HG02798 (cell line): ENCODE data around the gene ASB5.
"Not testable (repeated sequence)": the region's sequence is repeated elsewhere in the genome, so short reads cannot be mapped to it uniquely, and the experiment has no call there.

Experiments used
- ATAC-seq: cut with Tn5 transposase; IDR thresholded peaks from one replicate; pipeline ENCODE4 v1.9.1; 2021; ENCODE audit warnings: mild to moderate bottlenecking; ENCODE audit not compliant: unreplicated experiment, poor library complexity

ASB5 gene

GRCh38 chr4:176279560-176279959 lies 10.5 kb upstream of the ASB5 start:
- ATAC-seq = not testable (repeated sequence)

- ATAC-seq = peak; percentile 95
Observed at GRCh38 chr4:176277162-176277904, 8.3 kb upstream of the ASB5 start.

DNA sequence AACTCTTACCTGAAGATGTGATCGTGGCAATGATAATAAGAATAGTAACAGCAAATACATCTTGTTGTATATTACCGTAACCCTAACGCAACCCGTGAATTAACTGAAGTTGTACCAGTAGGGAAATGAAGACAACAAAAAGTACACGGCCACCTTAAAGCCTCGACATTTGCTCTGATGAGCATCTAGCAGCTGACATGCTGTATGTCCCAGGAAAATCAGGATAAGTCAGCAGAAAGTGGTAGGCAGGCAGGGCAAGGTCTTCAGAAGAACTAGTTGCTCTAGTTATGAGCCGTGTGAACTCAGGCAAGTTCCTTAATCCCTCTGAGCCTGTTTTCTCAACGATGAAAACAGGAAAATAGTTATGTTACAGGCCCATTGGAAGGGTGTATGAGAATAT lies 7.7 kb upstream of the ASB5 start:
- ATAC-seq = no peak

- no peak for ATAC-seq
Observed at GRCh38 chr4:176274441-176274840, 5.4 kb upstream of the ASB5 start.

GRCh38 chr4:176273736-176274135 lies 4.7 kb upstream of the ASB5 start:
- ATAC-seq = no peak

- ATAC-seq = no peak
Observed at GRCh38 chr4:176272799-176273198, 3.8 kb upstream of the ASB5 start.

- no peak for ATAC-seq
Observed at GRCh38 chr4:176271749-176272148, 2.7 kb upstream of the ASB5 start.

GRCh38 chr4:176270669-176271068 lies 1.6 kb upstream of the ASB5 start:
- no peak for ATAC-seq

DNA sequence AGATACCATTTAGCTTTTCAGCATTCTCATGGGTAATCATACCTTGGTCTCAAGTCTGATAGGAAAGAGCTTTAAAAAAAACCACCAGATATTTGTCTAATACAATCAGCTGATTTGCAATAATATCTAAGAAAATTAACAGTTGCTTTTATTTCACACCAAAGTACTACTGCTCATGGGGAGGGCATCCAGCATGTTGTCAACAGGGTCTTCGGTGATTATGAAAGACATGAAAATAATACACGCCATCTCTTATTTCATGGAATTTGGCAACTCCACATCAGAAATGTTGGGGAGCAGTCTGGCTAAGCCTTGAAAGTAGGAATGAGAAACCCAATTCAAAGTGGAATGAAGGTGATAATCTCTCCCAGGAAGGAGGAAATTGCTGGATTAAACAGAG lies 3.0 kb downstream of the ASB5 start:
- no peak for ATAC-seq

DNA sequence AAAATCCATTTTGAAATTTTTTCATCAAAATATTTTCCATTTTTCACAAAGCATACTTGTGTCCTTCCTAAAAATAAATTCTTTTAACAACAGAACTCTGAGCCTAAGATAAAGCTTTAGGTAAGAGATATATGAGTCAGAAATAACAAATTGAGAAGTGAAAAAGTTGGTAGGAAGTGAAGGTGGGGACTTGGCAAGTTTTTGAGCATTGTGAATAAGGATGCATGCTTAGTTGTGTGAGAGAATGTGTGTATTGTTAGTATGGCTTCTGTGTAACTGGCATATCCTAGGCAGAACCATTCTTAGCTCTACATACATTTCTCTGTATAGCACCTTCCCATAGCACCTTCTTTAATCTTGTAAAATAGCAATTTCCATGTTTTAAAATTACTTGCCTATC lies 6.8 kb downstream of the ASB5 start:
- peak; percentile 60 for ATAC-seq

DNA sequence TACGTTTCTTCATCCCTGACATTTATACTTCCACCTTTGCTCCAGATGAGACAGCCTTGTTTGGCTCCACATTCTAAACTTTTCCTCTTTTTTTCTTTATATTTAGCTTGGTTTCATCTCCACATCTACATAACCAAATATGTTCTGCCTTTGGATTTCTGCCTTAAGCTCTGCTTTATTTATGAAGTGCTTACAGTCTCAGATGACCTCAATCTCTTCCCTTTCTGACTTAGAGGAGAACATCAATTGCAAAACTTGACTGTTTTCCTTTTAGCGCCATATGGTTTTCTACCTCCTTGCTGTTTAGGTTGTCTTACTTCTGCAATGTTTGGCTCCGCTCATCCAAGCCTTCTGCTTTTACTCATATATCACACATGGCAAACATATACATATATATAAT lies 7.5 kb downstream of the ASB5 start:
- ATAC-seq = no peak

DNA sequence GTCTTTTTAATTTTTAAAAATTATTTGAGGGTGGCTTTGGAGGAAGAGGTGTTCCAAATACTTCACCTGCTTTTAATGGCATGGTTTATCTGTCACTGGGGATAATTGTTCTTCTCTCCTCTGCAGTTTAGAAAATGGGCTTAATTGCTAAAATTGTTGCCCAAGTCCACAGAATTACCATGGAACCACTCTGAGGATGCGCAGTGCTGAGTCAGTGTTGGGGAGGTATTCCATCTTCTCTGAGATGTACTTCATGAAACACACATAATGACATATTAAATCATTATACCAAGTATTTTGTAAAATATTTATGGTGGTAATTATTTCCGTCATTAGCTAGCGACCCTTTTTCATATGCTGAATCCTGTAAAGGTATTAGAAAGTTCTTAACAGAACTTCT lies 8.0 kb downstream of the ASB5 start:
- ATAC-seq = no peak

DNA sequence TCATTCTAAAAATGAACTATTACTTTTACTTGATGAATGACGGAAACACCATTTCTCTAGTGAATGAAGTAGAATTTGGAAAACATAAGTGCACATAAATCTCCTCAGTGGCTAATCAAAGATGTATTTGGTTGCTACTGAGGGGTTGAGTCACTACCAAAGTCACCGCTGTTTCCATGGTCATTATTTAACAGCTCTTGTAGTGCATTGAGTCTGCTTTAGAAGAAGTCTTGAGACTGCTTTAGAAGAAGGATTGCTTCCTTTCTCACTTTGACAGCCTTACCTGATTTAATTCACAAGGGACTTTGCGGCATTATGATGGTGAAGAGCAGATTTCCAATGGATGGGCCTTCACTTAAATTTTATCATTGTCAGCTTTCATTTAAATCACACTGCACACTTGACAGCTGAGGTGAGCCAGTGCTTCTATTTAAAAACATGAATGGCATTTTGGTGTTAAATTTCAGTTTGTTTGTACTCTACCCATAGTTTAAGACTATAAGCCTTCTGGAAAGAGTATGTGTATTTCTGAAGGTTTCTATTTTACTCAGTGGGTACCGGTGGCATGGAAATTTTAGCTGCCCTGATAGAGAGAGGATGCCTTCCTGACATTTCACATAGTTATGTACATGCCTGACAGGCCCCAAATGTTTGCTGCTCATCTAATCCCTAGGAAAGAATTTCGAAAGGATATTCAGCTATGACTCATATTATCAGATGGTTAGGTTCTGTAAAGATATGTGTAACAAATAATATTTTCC lies 9.5 kb downstream of the ASB5 start:
- no peak for ATAC-seq

DNA sequence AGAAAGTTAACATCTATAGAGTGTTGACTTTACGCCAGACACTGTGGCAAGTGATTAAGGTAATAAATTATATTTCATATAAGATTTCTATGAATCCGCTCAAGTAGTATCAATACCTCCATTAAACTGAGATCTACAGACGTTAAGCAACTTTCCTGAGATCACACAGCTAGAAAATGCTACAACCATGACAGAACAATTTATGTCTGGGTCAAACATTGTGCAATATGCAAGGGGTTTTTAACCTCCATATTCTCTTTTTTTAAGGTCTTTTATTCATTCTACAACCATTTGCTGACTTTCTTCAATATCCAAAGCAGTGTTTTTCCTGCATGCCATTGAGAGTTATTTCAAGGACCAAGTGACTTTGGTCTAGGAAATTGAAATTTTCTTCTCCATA lies 10.9 kb downstream of the ASB5 start:
- ATAC-seq = no peak

GRCh38 chr4:176256921-176257320 lies 12.1 kb downstream of the ASB5 start:
- no peak for ATAC-seq

- ATAC-seq = no peak
Observed at GRCh38 chr4:176242764-176243347, 26.2 kb downstream of the ASB5 start.

DNA sequence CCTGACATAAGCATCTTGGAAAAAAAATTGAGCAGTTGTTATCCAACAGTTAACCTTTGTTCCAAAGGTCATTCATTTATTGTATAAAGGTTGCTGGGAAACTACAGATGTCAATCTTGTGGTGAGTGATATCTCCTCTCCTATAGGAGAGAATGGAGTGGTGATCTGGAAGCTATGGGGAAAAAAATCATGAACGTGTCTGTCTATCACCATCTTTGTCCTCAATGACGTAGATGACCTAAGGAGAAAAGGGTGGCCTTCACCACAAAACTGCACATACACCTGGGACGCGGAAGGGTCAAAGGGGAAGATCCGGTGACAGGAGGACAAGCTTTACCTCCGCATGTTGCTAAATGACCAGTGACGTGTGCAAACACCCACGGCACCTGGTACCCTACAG lies 27.3 kb downstream of the ASB5 start:
- ATAC-seq = no peak

- ATAC-seq = no peak
Observed at GRCh38 chr4:176238826-176239225, 30.2 kb downstream of the ASB5 start.

GRCh38 chr4:176238157-176238610 lies 30.8 kb downstream of the ASB5 start:
- ATAC-seq = no peak

DNA sequence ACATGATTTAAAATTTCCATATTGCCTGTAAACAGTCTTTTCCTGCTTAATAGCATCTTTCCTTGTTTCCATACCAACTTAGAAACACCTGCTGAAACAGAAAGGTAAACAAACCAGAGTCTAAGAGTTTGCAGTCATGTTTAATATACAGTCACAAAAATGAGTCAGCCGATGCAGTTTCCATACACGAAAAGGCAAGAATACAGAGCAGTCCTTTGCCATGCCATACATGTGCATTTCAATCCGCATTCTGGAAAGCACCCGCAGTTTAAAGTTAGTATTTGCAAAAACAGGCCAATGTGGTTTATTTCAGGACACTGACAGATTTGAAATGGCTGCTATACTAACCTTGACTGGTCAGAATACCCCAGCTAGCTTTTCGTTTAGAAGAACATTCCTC lies 32.1 kb downstream of the ASB5 start:
- ATAC-seq = no peak

DNA sequence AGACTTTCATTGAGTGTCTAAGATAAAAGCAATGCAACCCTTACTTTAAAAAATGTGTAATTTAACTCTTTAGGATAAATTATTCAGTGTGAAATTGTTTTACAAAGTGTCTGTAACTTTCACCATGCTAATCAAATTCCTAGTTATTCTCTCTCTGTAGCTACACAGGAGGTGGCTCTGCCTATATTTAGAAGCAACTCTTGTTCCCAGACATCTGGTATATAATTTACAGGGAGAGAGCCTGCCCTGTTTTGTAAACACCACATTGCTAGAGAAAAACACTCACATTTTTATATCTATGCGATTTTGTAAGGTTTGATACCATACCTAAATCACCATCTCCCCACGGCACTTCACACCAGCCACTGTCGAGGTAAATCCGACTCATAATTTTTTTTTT lies 38.2 kb downstream of the ASB5 start:
- no peak for ATAC-seq
